ENCODE measurements around the gene CISD3. TPM values are rescaled to one million over a fixed set of nuclear protein-coding genes. Genes with fewer than 3 reads are reported as not detected.

The CISD3 gene
- total RNA-seq, 1 donor from 2014 or later: 5.9 TPM

- Mint-ChIP-seq H3K4me3 (ENCODE audit: low read depth) (no peak overlapping the region), H3K27ac (peak overlapping the region; percentile 73), H3K9me3 (ENCODE audit: low read depth) (no peaks in the 10 kb centered on the region), H3K36me3 (ENCODE audit: insufficient read depth) (peaks cover 10% of the 10 kb centered on the region), H3K27me3 (no peaks in the 10 kb centered on the region), H3K4me1 (ENCODE audit: low read depth) (peaks cover 6% of the 10 kb centered on the region)
- no peak for DNase-seq (ENCODE audit: low spot score, unreplicated experiment)
- TF ChIP-seq, protein P1, sequence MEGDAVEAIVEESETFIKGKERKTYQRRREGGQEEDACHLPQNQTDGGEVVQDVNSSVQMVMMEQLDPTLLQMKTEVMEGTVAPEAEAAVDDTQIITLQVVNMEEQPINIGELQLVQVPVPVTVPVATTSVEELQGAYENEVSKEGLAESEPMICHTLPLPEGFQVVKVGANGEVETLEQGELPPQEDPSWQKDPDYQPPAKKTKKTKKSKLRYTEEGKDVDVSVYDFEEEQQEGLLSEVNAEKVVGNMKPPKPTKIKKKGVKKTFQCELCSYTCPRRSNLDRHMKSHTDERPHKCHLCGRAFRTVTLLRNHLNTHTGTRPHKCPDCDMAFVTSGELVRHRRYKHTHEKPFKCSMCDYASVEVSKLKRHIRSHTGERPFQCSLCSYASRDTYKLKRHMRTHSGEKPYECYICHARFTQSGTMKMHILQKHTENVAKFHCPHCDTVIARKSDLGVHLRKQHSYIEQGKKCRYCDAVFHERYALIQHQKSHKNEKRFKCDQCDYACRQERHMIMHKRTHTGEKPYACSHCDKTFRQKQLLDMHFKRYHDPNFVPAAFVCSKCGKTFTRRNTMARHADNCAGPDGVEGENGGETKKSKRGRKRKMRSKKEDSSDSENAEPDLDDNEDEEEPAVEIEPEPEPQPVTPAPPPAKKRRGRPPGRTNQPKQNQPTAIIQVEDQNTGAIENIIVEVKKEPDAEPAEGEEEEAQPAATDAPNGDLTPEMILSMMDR (IDR thresholded peaks at IDR 0.05; ENCODE audit: unreplicated experiment): no peak
These were observed 2.5 kb downstream of the CISD3 start for GRCh38 chr17:38732376-38733281.

DNA sequence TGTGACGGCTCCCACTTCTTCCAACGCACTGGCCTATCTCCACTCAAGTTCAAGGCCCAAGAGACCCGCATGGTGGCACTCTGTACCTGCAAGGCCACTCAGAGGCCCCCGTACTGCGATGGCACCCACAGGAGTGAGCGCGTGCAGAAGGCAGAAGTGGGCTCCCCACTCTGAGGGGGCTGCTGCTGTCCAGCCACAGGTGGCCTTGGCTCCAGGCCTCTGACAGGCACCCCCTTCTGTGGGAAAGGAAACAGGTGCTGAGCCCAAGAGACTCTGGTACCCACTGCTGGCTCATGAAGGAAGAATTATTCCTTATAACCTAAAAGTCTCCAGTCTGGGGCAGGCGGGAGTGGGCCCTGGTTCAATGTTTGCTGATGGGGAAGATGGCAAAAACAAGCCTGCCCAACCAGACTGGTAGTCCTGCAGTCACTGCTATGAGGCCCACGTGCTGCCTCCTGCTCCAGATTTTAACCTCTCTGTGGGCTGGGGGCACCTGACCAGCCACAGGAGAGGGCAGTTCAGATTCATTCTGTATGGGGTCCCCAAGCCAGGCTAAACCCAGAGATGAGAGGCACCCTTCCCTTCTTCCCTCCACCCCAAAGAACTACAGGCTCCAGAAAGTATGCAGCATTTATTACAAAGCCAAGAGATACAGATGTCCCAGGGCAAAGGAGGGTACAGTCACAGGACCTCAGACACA lies 3.3 kb downstream of the CISD3 start:
- TF ChIP-seq, protein P1 (IDR thresholded peaks at IDR 0.05; ENCODE audit: unreplicated experiment): no peak
- H3K4me3 Mint-ChIP-seq (ENCODE audit: low read depth): no peak overlapping the region
- no peak for DNase-seq (ENCODE audit: low spot score, unreplicated experiment)
- no peaks in the 10 kb centered on the region for H3K27me3 Mint-ChIP-seq
- no peaks in the 10 kb centered on the region for H3K9me3 Mint-ChIP-seq (ENCODE audit: low read depth)
- H3K4me1 Mint-ChIP-seq (ENCODE audit: low read depth): peaks cover 6% of the 10 kb centered on the region
- peak overlapping the region; percentile 73 for H3K27ac Mint-ChIP-seq
- peaks cover 11% of the 10 kb centered on the region for H3K36me3 Mint-ChIP-seq (ENCODE audit: insufficient read depth)

- Mint-ChIP-seq H3K27me3 (no peaks in the 10 kb centered on the region), H3K9me3 (ENCODE audit: low read depth) (no peaks in the 10 kb centered on the region), H3K36me3 (ENCODE audit: insufficient read depth) (peaks cover 12% of the 10 kb centered on the region), H3K4me3 (ENCODE audit: low read depth) (no peak overlapping the region), H3K27ac (peak overlapping the region; percentile 57), H3K4me1 (ENCODE audit: low read depth) (peaks cover 6% of the 10 kb centered on the region)
- DNase-seq (ENCODE audit: low spot score, unreplicated experiment): no peak
- TF ChIP-seq, protein P1 (IDR thresholded peaks at IDR 0.05; ENCODE audit: unreplicated experiment): peak; percentile 34
These were observed 4.1 kb downstream of the CISD3 start for GRCh38 chr17:38733982-38734973.

DNA sequence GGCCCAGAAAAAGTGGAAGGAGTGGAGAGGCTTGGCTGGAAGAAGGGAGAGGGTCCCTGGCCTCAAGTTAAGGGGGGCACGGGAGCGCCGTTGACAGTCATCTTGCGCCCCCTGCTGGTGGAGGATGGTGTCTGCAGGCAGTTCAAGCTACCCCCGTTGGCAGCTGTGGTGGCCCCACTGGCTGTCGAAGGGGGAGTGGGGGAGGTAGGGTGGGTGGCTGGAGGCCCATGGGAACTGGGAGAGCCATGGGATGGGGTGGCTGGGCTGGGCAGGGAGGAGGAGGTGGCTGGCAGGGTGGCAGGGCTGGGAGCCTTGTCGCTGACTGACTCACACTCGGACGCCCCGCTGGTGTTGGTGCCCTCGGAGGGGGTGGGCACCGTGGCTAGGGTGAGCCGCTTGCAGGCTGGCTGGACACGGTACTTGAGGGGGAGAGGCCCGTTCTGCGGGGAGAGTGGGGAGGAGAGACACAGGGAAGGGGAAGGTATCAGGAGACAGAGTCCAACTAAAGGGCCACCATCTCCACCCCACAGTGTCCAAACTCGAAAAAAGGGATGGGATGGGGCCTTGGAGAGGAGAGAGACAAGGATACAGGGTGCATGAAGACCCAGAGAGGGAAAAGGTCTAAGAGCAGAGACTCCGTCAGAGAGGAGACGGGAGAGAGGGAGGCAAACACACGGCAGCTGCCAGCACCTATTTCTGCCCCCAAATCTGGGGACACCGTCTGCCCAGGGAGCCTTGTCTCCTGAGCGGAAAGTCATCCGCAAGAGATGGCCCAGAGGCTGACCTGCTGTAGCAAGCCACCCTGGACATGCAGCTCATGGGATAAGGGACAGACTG lies 5.2 kb downstream of the CISD3 start:
- H3K4me3 Mint-ChIP-seq (ENCODE audit: low read depth): no peak overlapping the region
- H3K36me3 Mint-ChIP-seq (ENCODE audit: insufficient read depth): peaks cover 12% of the 10 kb centered on the region
- peak; percentile 63 for DNase-seq (ENCODE audit: low spot score, unreplicated experiment)
- H3K27ac Mint-ChIP-seq: peak overlapping the region; percentile 41
- no peaks in the 10 kb centered on the region for H3K9me3 Mint-ChIP-seq (ENCODE audit: low read depth)
- TF ChIP-seq, protein P1 (IDR thresholded peaks at IDR 0.05; ENCODE audit: unreplicated experiment): peak; percentile 87
- peaks cover 3% of the 10 kb centered on the region for H3K4me1 Mint-ChIP-seq (ENCODE audit: low read depth)
- no peaks in the 10 kb centered on the region for H3K27me3 Mint-ChIP-seq

All from progenitor cell of endocrine pancreas (in vitro differentiated cells).